ENCODE data around the gene RAVER2. TPM values are rescaled to one million over a fixed set of nuclear protein-coding genes. Genes with fewer than 3 reads are reported as not detected.

Gene RAVER2
- total and polyA plus RNA-seq, 10 of the 15 experiments (the other 5 are each of a cell fraction or from before 2014, with no cell fraction given) = 0.09 to 0.59 (median 0.41) TPM; not detected in 2

- no peak for DNase-seq (ENCODE audit: low read depth, low spot score)
- peaks cover 2 to 11% of the 10 kb centered on the region in 2 experiments; a peak in 3 of 4 replicates for H3K27me3 ChIP-seq (replicated peaks in 1 of 2; ENCODE audit: control insufficient read depth in 2 of 2, insufficient read depth in 2 of 2, low read length in 1 of 2)
- BruUV-seq (replicated peaks) = no TSS peak
- H2AFZ ChIP-seq (ENCODE audit: control insufficient read depth, low read depth, low read length) = no peak overlapping the region
- H3K4me2 ChIP-seq (ENCODE audit: control insufficient read depth, insufficient read depth) = no peak overlapping the region
- H3K4me1 ChIP-seq (ENCODE audit: control insufficient read depth, insufficient read depth, low read length) = no peaks in the 10 kb centered on the region
- no peak for FAIRE-seq
- H3K36me3 ChIP-seq (ENCODE audit: control insufficient read depth in 2 of 2, insufficient read depth in 2 of 2, low read length in 1 of 2) = no peaks in the 10 kb centered on the region
- H3K27ac ChIP-seq (ENCODE audit: control insufficient read depth, insufficient read depth) = no peak overlapping the region
- CTCF ChIA-PET = no interaction called here
- TF ChIP-seq KLF5 (IDR thresholded peaks at IDR 0.05; ENCODE audit: partially characterized antibody) = no peak
- no peak for TF ChIP-seq SKIL (IDR thresholded peaks at IDR 0.05; ENCODE audit: low read depth, poor library complexity, severe bottlenecking)
- no peak for TF ChIP-seq REST (IDR thresholded peaks at IDR 0.05; ENCODE audit: low read depth, low read length)
- no peak for TF ChIP-seq ZNF274 (IDR thresholded peaks at IDR 0.05; ENCODE audit: insufficient read depth, insufficient read length)
- TF ChIP-seq ZZZ3 (IDR thresholded peaks at IDR 0.05; ENCODE audit: control insufficient read depth, insufficient read length, low read depth) = no peak
- TF ChIP-seq IKZF2 (IDR thresholded peaks at IDR 0.05) = no peak
- no peak for TF ChIP-seq SPI1 (IDR thresholded peaks at IDR 0.05; ENCODE audit: borderline replicate concordance, insufficient read depth, low read depth, low read length)
- TF ChIP-seq PKNOX1 (IDR thresholded peaks at IDR 0.05) = no peak
- no peak for TF ChIP-seq SUPT20H (IDR thresholded peaks at IDR 0.05; ENCODE audit: borderline replicate concordance, control insufficient read depth, low read depth, low read length)
- TF ChIP-seq EZH2 (IDR thresholded peaks at IDR 0.05; ENCODE audit: borderline replicate concordance, control insufficient read depth, low read depth, low read length) = no peak
- H4K20me1 ChIP-seq (ENCODE audit: control insufficient read depth, insufficient read depth) = no peaks in the 10 kb centered on the region
- H3K9ac ChIP-seq (ENCODE audit: control insufficient read depth, insufficient read depth, low read length) = no peak overlapping the region
- intact Hi-C loops (cut with micrococcal nuclease; ENCODE audit: unreplicated experiment) (no loop called here), in situ Hi-C loops (cut with MboI) (no loop called here)
- 45% methylated on average over 5 of the region's 5 CpGs for WGBS (ENCODE audit: insufficient coverage, insufficient replicate concordance, low lambda C conversion rate, missing lambda C conversion rate)
- POLR2A ChIA-PET = no interaction called here
- H3K9me3 ChIP-seq (replicated peaks; ENCODE audit: control insufficient read depth, insufficient read depth, low read length) = no peaks in the 10 kb centered on the region
- RAD21 ChIA-PET (ENCODE audit: unreplicated experiment) = no interaction called here
- no peak overlapping the region for H3K4me3 ChIP-seq
- SMC1A ChIA-PET (ENCODE audit: uncharacterized antibody, unreplicated experiment) = no interaction called here
- no peak for ATAC-seq
- H3K79me2 ChIP-seq (ENCODE audit: control insufficient read depth, insufficient read depth, low read length) = no peaks in the 10 kb centered on the region
Measured at GRCh38 chr1:64748706-64749105, 3.8 kb downstream of the RAVER2 start.

Measured in GM12878 (cell line).